DND-41 (cell line): ENCODE results near the gene PALD1.

ENCODE experiments used
- CTCF ChIP-seq: IDR thresholded peaks from 2 replicates; pipeline ENCODE4 v1.5.1; 2012; ENCODE audit warnings: borderline replicate concordance, low read length, moderate library complexity, mild to moderate bottlenecking; ENCODE audit not compliant: poor library complexity, severe bottlenecking; ENCODE audit errors: extremely low read depth
- EZH2 ChIP-seq: IDR thresholded peaks from 3 replicates; pipeline ENCODE4 v1.6.1; 2012; ENCODE audit warnings: borderline replicate concordance, low read depth, mild to moderate bottlenecking, moderate library complexity, low read length, inconsistent platforms; ENCODE audit not compliant: severe bottlenecking

GRCh38 chr10:70518695-70519094, 40.1 kb downstream of the PALD1 start:
- no peak for TF ChIP-seq CTCF
- TF ChIP-seq EZH2 = no peak
